ENCODE data around the gene C16orf78. TPM values are rescaled to one million over a fixed set of nuclear protein-coding genes. Genes with fewer than 3 reads are reported as not detected.

Gene C16orf78
- total RNA-seq (not detected in 2 replicates), polyA plus RNA-seq (not detected in 2 replicates), polyA minus RNA-seq (not detected in 2 replicates)
- not detected for total RNA-seq (2013)

GRCh38 chr16:49373504-49373903, at the start of gene C16orf78:
C16orf78 (plus strand) TSS chr16:49373804; CDS start chr16:49373940, 136 bp downstream.
- peaks cover 9% of the 10 kb centered on the region for H3K27me3 Mint-ChIP-seq
- ATAC-seq (ENCODE audit: low read depth), result no peak
- CTCF ChIA-PET, result no interaction called here
- no peaks in the 10 kb centered on the region for H3K4me1 Mint-ChIP-seq
- POLR2A ChIA-PET, result no interaction called here
- intact Hi-C loops (cut with micrococcal nuclease), result no loop called here
- DNase-seq, result no peak
- no peaks in the 10 kb centered on the region for H3K9me3 Mint-ChIP-seq (ENCODE audit: insufficient read depth)
- no peaks in the 10 kb centered on the region for H3K9me3 ChIP-seq (ENCODE audit: control extremely low read depth in 1 of 3, control insufficient read depth in 2 of 3, insufficient read depth in 1 of 3, low read length in 2 of 3)
- no peak within 1 kb of the TSS for H3K4me3 Mint-ChIP-seq
- no peak within 1 kb of the TSS for H3K4me2 ChIP-seq (replicated peaks; ENCODE audit: low read depth, low read length, poor library complexity, severe bottlenecking)
- H3K4me1 ChIP-seq (ENCODE audit: control insufficient read depth in 2 of 2, insufficient read depth in 2 of 2, low read length in 2 of 2), result no peaks in the 10 kb centered on the region
- H3K4me3 ChIP-seq (ENCODE audit: control extremely low read depth in 1 of 5, extremely low read depth in 1 of 5, insufficient read depth in 1 of 5, low read depth in 2 of 5, low read length in 4 of 5), result no peak within 1 kb of the TSS
- no peak within 1 kb of the TSS for H3K27ac Mint-ChIP-seq
- H3K27ac ChIP-seq (ENCODE audit: low read length in 2 of 2), result no peak within 1 kb of the TSS
- no peak within 1 kb of the TSS for H2AFZ ChIP-seq (ENCODE audit: insufficient read depth, low read depth, low read length, poor library complexity, severe bottlenecking)
- H3K36me3 ChIP-seq (replicated peaks in 1 of 2; ENCODE audit: control extremely low read depth in 1 of 2, control insufficient read depth in 1 of 2, extremely low read depth in 1 of 2, insufficient read depth in 2 of 2, low read length in 1 of 2), result no peaks in the 10 kb centered on the region
- WGBS (ENCODE audit: insufficient coverage), result 84% methylated on average over 3 of the region's 4 CpGs
- H3K9ac ChIP-seq (ENCODE audit: low read length), result no peak within 1 kb of the TSS
- no peaks in the 10 kb centered on the region for H4K20me1 ChIP-seq (ENCODE audit: control insufficient read depth, insufficient read depth, low read length, poor library complexity, severe bottlenecking)
- peaks cover 0 to 5% (median 2%) of the 10 kb centered on the region in 4 experiments for H3K27me3 ChIP-seq (replicated peaks in 1 of 4; ENCODE audit: control extremely low read depth in 1 of 4, control insufficient read depth in 3 of 4, insufficient read depth in 4 of 4, low read length in 3 of 4)
- H3K79me2 ChIP-seq (ENCODE audit: control insufficient read depth, insufficient read depth, low read length), result no peaks in the 10 kb centered on the region
- TF ChIP-seq CTCF (IDR thresholded peaks at IDR 0.05), result no peak
- TF ChIP-seq EZH2 (IDR thresholded peaks at IDR 0.05; ENCODE audit: borderline replicate concordance, insufficient read depth, low read depth, low read length, poor library complexity, severe bottlenecking), result no peak

GRCh38 chr16:49324703-49325102, 48.9 kb upstream of the C16orf78 start:
- Histone ChIP-seq H4K20me1 (ENCODE audit: control insufficient read depth, insufficient read depth, low read length, poor library complexity, severe bottlenecking) (no peaks in the 10 kb centered on the region), H3K4me1 (ENCODE audit: control insufficient read depth in 2 of 2, insufficient read depth in 2 of 2, low read length in 2 of 2) (no peaks in the 10 kb centered on the region), H3K27ac (ENCODE audit: low read length in 2 of 2) (no peak overlapping the region), H3K9ac (ENCODE audit: low read length) (no peak overlapping the region), H3K9me3 (ENCODE audit: control extremely low read depth in 1 of 3, control insufficient read depth in 2 of 3, insufficient read depth in 1 of 3, low read length in 2 of 3) (peaks cover 0 to 5% (median 0%) of the 10 kb centered on the region in 3 donors), H3K79me2 (ENCODE audit: control insufficient read depth, insufficient read depth, low read length) (no peaks in the 10 kb centered on the region), H3K4me2 (replicated peaks; ENCODE audit: low read depth, low read length, poor library complexity, severe bottlenecking) (no peak overlapping the region), H3K36me3 (replicated peaks in 1 of 2; ENCODE audit: control extremely low read depth in 1 of 2, control insufficient read depth in 1 of 2, extremely low read depth in 1 of 2, insufficient read depth in 2 of 2, low read length in 1 of 2) (no peaks in the 10 kb centered on the region), H2AFZ (ENCODE audit: insufficient read depth, low read depth, low read length, poor library complexity, severe bottlenecking) (no peak overlapping the region), H3K4me3 (ENCODE audit: control extremely low read depth in 1 of 5, extremely low read depth in 1 of 5, insufficient read depth in 1 of 5, low read depth in 2 of 5, low read length in 4 of 5) (no peak overlapping the region), H3K27me3 (replicated peaks in 1 of 4; ENCODE audit: control extremely low read depth in 1 of 4, control insufficient read depth in 3 of 4, insufficient read depth in 4 of 4, low read length in 3 of 4) (no peaks in the 10 kb centered on the region)
- WGBS (ENCODE audit: insufficient coverage), result 93% methylated on average over 2 of the region's 9 CpGs
- ATAC-seq (ENCODE audit: low read depth), result no peak
- H3K4me1 Mint-ChIP-seq, result no peaks in the 10 kb centered on the region
- no peak overlapping the region for H3K4me3 Mint-ChIP-seq
- ChIA-PET CTCF (no interaction called here), POLR2A (no interaction called here)
- peaks cover 10% of the 10 kb centered on the region for H3K27me3 Mint-ChIP-seq
- intact Hi-C loops (cut with micrococcal nuclease), result no loop called here
- no peak overlapping the region for H3K27ac Mint-ChIP-seq
- DNase-seq, result no peak
- peaks cover 10% of the 10 kb centered on the region for H3K9me3 Mint-ChIP-seq (ENCODE audit: insufficient read depth)
- TF ChIP-seq CTCF (IDR thresholded peaks at IDR 0.05) (no peak), EZH2 (IDR thresholded peaks at IDR 0.05; ENCODE audit: borderline replicate concordance, insufficient read depth, low read depth, low read length, poor library complexity, severe bottlenecking) (no peak)

Measured in B cell (primary cell).